HG03175 (cell line): ENCODE measurements around the gene ZSCAN25.
"Not testable (repeated sequence)": the region's sequence is repeated elsewhere in the genome, so short reads cannot be mapped to it uniquely, and the experiment has no call there.

Experiments used
- ATAC-seq: cut with Tn5 transposase; IDR thresholded peaks from one replicate; pipeline ENCODE4 v1.9.1; 2021; ENCODE audit warnings: mild to moderate bottlenecking, moderate library complexity; ENCODE audit not compliant: unreplicated experiment

The ZSCAN25 gene

DNA sequence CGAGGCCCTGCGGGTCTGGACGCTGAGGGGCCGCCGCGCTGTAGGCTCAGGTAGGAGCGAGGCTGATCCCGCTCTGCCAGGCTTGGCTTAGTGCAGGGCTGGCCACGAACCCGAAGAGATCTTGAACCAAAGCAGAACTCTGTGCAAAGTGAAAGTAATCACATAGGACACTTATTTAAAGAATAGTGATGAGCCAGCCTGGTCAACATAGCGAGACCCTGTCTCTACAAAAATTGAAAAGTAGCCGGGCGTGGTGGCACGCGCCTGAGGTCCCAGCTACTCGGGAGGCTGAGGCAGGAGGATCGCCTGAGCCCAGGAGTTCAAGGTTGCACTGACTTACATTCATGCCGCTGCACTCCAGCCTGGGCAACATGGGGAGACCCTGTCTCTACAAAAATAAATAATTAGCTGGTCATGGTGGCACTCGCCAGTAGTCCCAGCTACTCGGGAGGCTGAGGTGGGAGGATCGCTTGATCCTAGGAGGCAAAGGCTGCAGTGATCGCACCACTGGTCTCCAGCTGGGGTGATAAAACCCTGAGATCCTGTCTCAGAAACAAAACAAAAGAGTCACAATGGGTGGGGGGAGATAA, 541 bp downstream of the ZSCAN25 start:
- ATAC-seq, result no peak

GRCh38 chr7:99618726-99619125, 2.0 kb downstream of the ZSCAN25 start:
- no peak for ATAC-seq

GRCh38 chr7:99619571-99620130, 2.9 kb downstream of the ZSCAN25 start:
- ATAC-seq, result no peak

DNA sequence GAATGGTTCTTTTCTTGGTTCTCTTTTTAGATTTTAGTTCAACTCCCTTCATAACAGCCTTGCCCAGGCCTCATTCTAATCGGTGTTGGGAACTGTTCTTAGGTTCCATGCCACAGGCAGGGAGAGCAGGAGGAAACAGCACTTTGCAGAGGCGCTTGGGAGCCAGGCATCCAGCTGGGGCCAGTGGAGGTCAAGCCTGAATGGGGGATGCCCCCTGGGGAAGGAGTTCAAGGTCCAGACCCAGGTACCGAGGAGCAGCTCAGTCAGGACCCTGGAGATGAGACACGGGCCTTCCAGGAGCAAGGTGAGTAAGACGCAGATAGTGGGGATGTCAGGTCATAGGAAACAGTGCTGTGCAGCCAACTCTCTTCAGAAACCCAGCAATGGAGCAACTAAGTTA, 4.5 kb downstream of the ZSCAN25 start:
- ATAC-seq, result no peak

- ATAC-seq, result no peak
These were observed 5.8 kb downstream of the ZSCAN25 start for GRCh38 chr7:99622596-99622995.

DNA sequence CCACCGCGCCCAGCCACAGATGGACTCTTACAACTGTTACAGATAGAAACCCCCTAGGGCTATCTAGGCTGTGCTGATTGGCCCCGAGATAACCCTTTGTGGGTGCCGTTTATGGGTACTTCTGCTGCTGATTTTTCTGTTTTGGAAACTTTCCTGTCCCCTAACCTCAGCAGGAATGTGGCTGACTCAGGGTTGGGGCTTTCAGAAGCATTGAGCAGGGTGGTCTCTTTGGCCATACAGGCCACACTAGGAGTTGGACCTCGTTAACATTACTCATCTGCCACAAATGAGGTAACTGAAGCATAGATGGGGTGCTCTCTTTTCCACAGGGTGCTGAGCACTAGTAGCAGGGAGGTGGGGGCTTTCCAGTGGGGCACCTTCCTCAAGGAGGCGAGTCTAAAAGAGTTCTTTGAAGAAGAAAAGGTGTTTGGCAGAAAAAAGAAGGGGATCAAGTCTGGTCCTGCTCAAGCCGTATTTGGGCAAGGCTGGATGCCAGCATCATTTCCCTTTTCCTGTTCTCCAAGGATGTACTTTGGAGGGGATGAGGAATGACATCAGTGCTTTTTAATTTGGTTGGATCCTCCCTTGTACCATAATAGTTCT, 6.4 kb downstream of the ZSCAN25 start:
- no peak for ATAC-seq

DNA sequence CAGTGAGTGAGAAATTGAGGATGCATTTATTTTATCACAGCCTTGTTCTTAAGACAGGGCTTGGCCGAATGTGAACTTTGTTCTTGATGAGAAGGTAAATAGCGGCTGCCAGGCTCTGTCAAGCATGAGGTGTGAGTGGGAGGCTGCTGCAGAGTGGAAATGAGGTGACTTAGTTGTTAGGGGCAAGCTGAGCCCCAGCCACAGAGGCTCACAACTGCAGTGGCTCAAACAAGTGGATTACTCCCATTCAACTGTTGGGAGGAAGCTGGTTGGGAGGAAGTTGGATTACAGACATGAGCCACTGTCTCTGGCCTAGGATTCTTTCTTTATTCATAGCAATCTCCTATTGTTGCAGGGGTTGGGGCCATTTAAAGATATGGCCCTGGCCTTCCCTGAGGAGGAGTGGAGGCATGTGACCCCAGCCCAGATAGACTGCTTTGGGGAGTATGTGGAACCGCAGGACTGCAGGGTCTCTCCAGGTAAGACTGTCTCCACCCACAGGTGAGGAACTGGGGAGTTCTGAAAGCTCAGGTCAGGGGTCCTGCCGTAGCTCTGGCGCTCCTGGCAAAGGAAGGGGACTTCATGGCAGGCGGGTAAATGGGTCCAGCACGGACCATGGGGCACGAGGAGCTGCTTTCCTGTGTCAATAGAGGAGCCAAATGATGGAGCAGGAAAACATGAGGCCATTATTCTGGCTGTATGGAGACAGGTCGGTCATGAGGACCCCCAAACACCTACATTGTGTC, 7.1 kb downstream of the ZSCAN25 start:
- no peak for ATAC-seq

- ATAC-seq, result no peak
These were observed 7.7 kb downstream of the ZSCAN25 start for GRCh38 chr7:99624484-99624883.

DNA sequence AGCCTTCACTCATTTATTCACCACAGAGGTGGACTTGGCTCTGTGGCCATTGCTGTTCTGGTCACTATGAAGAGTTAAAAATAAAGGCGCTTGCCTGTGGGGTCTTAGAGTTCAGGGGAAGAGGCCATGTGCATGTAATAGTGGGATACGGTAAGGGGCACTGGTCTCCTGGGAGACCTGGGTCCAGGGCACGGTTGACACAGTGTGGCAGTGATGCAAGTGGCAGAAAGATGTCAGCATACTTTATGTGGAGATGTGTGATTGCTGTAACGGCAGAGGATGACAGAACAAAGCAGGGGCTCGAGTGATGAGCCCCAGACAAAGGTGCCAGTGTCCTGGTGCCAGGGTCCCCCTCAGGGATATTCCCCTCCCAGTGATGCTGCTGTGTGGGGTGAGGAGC, 8.6 kb downstream of the ZSCAN25 start:
- ATAC-seq, result no peak

- no peak for ATAC-seq
These were observed 9.2 kb downstream of the ZSCAN25 start for GRCh38 chr7:99625961-99626360.

- ATAC-seq, result no peak
These were observed 9.9 kb downstream of the ZSCAN25 start for GRCh38 chr7:99626661-99627060.

DNA sequence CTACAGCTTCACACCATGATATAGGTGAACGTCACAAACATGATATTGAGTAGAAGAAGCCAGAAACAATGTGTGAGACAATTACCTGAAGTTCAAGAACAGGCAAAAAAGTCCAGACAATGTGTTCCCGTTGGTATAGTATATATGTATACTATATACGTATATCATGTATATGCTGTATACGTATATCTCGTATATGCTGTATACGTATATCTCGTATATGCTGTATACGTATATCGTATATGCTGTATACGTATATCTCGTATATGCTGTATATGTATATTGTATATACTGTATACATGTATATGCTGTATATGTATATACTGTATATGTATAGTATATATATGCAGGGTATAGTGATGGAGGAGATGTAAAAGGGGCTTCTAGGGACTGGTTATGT, 10.8 kb downstream of the ZSCAN25 start:
- no peak for ATAC-seq

DNA sequence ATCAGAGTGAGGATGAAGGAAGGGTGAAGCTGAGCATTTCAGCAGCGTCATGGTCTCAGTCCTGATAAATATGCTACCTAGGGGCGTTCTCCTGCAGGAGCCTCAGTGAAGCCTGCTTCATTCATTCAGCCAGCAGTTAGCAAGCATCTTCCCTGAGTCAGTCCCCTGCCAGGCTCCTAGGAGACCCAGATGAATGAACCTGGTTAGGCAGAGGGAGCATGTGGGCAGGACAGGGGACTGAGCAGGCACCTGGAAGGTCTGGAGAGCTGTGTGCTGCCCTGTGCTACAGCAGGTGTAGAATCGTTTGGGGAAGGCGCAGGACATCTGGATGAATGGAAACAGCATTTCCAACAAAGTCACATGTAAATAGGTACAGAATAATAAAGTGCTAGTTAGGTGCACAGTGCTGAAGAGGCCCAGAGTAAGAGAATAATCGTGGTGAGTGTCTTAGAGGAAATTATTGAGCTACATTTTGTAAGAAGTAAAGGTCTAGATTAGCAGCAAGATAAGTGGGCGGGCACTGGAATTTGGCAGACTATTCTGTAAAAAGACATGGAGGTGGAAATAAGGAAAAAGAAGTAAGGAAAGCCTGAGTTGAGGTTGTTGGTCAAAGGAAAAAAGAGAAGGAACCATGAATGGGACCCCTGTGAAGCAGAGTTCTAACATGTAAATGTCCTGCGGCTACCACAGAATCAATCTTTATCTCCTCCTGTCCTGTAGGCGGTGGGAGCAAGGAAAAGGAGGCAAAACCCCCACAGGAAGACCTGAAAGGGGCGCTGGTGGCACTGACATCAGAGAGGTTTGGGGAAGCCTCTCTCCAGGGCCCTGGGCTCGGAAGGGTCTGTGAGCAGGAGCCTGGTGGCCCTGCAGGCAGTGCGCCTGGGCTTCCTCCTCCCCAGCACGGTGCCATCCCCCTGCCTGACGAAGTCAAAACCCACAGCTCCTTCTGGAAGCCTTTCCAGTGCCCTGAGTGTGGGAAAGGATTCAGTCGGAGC, 12.0 kb downstream of the ZSCAN25 start:
- ATAC-seq, result no peak

GRCh38 chr7:99629643-99630042, 12.9 kb downstream of the ZSCAN25 start:
- no peak for ATAC-seq

DNA sequence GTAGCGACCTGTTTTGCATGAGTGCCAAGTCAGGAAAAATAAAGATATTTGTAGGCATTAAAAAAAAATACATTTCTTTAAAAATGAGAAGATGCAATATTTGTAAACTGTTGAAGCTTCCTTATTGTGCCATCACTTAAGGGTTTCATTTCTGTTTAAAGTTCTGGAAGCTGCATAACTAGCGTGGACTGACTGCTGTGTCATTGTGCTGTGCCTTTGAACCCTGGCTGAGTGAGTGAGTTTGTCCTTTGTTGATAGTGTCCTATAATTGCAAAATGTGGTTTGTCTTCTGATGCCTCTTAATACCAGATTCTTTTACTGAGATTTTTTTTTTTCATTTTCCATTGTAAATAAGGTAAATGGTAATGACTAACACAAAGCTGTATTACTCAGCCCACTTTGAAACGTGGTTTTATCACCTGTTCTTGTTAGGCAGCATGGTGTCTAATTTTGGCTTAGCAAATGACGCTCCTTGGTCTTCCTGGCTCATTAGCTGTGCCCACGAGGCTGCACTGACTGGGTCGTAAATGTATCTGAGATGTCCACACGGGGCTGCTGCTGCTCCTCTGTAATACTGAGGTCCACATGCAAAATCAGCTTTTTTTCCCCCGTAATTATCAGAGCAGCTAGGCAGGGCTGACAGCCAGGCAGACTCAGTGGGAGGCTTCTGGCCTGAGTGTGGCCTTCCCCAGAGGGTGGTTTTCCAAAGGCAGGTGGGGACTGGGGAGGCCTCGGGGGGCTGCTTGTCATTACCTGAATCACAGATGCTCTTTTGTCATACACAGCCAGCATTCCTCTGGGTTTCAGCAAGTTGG, 14.8 kb downstream of the ZSCAN25 start:
- ATAC-seq, result no peak

- not testable (repeated sequence) for ATAC-seq
These were observed 20.7 kb downstream of the ZSCAN25 start for GRCh38 chr7:99637414-99637813.

DNA sequence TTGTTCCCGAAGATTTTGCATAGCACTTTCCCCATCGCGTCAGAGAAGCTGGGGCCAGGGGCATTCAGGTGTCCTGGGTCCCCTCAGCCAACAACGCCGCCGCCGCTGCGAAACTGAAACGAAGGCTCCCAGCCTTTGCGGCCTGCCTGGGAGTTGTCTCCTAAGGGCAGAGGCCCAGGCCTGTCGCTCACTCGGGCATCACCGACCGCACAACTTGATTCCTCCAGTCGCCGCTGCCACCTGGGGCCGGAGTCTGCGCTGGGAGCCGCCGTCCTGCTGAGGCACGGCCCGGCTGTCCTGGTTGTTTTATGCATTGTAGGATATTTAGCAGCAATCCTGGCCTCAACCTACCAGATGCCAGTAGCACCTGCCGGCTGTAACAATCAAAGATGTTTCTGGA, 22.0 kb downstream of the ZSCAN25 start:
- no peak for ATAC-seq

GRCh38 chr7:99639267-99639666, 22.5 kb downstream of the ZSCAN25 start:
- ATAC-seq, result no peak

DNA sequence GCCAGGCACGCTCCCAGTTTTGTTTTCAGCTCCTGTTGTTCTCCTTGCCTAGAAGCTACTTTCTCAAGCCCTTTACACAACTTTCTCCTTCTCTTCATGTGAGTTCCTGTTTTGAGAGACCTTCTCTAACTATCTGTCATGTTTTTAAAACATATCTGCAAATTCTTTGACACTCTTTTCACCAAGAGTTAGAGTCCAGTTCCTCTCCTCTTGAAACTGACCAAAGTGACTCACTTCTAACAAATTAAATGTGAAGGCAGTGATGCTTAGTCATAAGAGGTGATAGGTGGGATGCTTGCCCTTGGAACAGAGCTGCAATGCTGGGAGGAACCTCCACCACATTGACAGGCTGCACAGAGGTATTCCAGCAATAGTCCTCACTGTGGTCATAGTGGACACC, 25.3 kb downstream of the ZSCAN25 start:
- no peak for ATAC-seq

GRCh38 chr7:99643464-99643863, 26.7 kb downstream of the ZSCAN25 start:
- no peak for ATAC-seq
